GM18526 (cell line): Measurements from ENCODE around the gene ARAP1.

ENCODE experiments used
- POLR2A ChIP-seq: IDR thresholded peaks from 3 replicates; pipeline ENCODE4 v1.6.1; 2011; ENCODE audit not compliant: insufficient read length; ENCODE audit errors: extremely low read depth

The ARAP1 gene

GRCh38 chr11:72726266-72727220 is 25.7 kb downstream of the ARAP1 start:
- TF ChIP-seq POLR2A = no peak

DNA sequence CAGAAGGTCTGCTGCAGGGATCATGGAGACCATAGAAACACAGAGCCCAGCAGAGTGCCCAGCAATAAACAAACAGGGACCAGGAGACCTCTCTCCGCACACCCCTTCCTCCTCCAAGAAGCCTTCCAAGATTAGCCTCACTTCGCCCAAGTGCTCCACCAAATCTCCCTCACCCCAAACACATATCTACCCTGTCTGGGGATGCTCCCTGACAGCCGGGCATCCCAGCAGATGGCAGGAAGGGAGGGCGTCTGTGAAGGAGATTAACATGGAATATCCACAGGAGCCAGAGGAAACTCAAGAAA is 26.5 kb downstream of the ARAP1 start:
- TF ChIP-seq POLR2A = no peak

- no peak for TF ChIP-seq POLR2A
These were observed 27.1 kb downstream of the ARAP1 start for GRCh38 chr11:72724851-72725723.

DNA sequence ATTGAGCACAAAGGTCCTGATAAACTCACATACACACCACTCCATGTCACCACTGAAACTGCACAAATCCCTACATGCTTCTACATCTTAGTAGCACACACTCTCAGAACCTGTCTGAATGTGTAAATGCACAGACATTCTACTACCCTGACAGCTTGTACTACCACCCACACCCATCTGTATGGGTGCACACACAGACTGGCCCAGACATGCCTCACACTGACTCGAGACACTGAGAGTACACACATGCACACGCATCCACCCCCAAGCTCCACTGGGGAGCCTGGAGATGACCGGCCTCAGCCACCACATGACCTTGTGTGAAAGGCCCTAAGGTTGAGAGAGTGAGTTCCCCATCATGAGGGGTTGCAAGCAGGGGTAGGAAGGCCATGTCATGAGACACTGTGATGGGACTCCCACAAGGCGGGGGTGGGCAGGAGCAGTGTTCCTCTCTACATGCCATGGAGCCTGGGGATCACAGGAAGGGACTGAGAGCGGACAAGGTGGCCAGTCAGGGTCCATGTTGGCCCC is 28.1 kb downstream of the ARAP1 start:
- TF ChIP-seq POLR2A = no peak

- no peak for TF ChIP-seq POLR2A
These were observed 28.7 kb downstream of the ARAP1 start for GRCh38 chr11:72723508-72723907.

- TF ChIP-seq POLR2A = peak; percentile 57
These were observed 30.0 kb downstream of the ARAP1 start for GRCh38 chr11:72722050-72722748.

DNA sequence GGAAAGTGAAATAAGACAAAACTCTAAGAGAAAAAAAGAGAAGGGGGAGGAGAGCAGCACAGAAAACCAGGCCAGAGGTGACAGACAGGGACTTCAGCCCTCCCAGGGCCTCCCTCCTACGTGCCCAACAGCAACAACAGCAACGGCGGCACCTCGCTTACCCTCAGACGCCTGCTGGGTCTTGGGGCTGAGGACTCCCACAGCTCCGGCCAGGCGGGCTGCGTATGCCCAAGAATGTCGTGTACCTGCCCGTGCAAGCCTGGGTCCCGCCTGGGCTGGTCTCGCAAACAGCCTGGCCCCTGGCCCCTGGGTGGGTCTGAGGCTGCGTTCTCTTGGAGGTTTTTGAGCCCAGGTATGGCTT is 30.5 kb downstream of the ARAP1 start:
- TF ChIP-seq POLR2A = no peak

- TF ChIP-seq POLR2A = no peak
These were observed 30.9 kb downstream of the ARAP1 start for GRCh38 chr11:72721276-72721675.

GRCh38 chr11:72720784-72721183 is 31.4 kb downstream of the ARAP1 start:
- TF ChIP-seq POLR2A = no peak

- TF ChIP-seq POLR2A = no peak
These were observed 32.2 kb downstream of the ARAP1 start for GRCh38 chr11:72720047-72720446.

GRCh38 chr11:72719551-72719950 is 32.7 kb downstream of the ARAP1 start:
- TF ChIP-seq POLR2A = no peak

- no peak for TF ChIP-seq POLR2A
These were observed 33.1 kb downstream of the ARAP1 start for GRCh38 chr11:72719144-72719543.

DNA sequence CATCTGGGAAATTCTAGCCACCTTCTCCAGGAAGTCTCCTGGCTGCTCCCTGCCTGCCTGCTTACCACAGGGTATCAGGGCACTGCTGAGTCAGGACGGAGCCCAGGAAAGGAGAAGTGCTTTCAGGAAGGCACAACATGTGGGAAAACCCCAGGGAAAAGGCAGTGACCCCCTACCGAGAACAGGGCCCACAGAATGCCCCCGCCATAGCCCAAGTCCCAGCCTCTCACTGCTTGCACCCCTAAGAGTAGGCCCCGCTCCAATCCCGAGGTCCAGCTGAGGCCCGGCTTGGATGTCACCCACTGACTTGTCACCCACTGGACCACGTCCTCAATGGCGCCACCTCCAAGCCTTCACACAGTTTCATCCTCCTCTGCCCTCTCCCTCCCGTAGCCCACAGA is 34.1 kb downstream of the ARAP1 start:
- TF ChIP-seq POLR2A = no peak

DNA sequence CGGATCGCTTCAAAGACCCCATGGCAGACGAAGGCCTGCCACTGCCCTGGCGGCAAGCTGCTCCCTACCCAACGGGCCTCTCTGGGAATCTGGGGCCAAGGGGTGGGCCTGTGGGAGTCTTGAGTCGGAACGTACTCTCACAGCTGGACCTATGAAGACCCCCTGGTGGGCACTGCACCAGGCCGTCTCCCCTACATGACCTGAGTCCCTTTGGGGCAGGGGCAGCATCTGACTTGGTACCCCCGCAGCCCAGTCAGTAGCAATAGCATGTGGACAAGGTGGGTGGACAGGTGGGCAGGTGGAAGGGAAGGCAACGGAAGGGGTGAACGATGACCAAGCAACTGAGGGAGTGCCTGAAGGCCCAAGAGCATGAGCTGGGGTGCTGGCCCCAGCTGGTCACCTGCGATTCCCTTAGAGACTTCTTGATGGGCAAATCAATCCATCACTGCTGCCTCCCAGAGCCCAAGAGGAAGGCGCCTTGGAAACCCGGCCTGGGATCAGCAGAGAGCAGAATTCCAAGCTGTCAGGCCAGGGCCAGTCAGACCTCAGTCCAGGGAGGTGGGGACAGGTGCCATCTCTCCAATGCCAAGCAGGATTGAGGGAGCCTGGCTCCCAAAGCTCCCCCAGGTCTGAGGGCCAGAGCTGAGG is 35.3 kb downstream of the ARAP1 start:
- no peak for TF ChIP-seq POLR2A

- TF ChIP-seq POLR2A = no peak
These were observed 35.9 kb downstream of the ARAP1 start for GRCh38 chr11:72716290-72716689.
